Neural cell (in vitro differentiated cells): ENCODE data around the gene MAP4K4.

Experiments
- CTCF ChIP-seq: fragments of 450-650 bp; IDR thresholded peaks from 2 replicates; pipeline ENCODE4 v1.5.1; 2014; ENCODE audit warnings: antibody characterized with exemption, mild to moderate bottlenecking, moderate library complexity; ENCODE audit not compliant: poor library complexity, severe bottlenecking
- EZH2 ChIP-seq: fragments of 200-600, 300-800 bp; shearing (Covaris generic), sonication (generic); IDR thresholded peaks from 2 replicates; pipeline ENCODE4 v1.6.1; 2014; ENCODE audit warnings: antibody characterized with exemption, low read length, borderline replicate concordance, mild to moderate bottlenecking; ENCODE audit not compliant: insufficient read depth, poor library complexity, severe bottlenecking
- POLR2AphosphoS5 ChIP-seq: IDR thresholded peaks from 2 replicates; pipeline ENCODE4 v1.6.1; 2012
- TAF1 ChIP-seq: IDR thresholded peaks from 2 replicates; pipeline ENCODE4 v1.6.1; 2012; ENCODE audit warnings: low read depth
- TF ChIP-seq, protein P1 (sequence below): IDR thresholded peaks from 2 replicates; pipeline ENCODE4 v1.6.1; 2012; ENCODE audit warnings: borderline replicate concordance

DNA sequence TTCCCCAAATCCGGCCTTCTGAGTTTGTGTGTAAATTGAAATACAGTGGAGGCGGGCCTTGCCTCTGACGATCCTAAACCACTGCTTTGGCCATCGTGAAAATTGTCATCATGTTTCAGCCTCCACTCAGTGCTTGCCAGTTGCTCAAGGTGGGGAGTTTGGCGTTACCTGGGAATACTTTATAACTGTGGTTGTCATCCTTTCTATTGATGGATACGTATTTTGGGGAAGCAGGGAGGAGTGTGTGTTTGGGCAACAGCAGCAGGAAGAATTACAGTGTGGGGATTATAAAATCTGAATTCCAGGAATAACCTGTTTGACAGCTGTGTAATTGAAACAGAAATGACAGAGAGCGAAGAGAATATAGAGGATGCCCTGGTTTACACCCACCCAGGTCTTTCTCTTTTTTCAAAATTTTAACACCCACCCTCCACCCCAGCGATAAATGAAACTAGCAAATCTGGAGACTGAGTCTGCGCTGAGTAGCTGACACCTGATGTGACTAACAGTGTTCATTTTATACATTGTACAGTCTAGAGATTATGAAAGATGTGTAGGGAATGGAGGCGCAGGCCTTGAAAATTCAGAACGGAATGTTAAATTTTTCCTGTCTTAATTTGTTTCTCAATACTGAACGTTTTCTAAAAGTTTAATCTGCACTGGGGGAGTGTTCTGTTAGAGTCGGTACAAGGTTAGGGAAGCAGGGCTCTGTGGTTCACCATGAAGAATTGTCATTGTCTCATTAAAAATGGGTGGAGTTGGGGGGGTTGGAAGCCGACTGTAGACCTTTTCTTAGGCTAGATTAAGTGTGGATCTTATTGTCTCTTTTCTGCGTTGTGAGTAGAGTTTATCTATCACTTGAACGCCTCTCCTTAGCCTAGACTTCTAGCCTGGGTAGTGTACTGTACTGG lies 1.6 kb downstream of the MAP4K4 start:
- TF ChIP-seq CTCF (no peak), EZH2 (no peak), TAF1 (peak; percentile 12), POLR2AphosphoS5 (no peak)
- TF ChIP-seq, protein P1, sequence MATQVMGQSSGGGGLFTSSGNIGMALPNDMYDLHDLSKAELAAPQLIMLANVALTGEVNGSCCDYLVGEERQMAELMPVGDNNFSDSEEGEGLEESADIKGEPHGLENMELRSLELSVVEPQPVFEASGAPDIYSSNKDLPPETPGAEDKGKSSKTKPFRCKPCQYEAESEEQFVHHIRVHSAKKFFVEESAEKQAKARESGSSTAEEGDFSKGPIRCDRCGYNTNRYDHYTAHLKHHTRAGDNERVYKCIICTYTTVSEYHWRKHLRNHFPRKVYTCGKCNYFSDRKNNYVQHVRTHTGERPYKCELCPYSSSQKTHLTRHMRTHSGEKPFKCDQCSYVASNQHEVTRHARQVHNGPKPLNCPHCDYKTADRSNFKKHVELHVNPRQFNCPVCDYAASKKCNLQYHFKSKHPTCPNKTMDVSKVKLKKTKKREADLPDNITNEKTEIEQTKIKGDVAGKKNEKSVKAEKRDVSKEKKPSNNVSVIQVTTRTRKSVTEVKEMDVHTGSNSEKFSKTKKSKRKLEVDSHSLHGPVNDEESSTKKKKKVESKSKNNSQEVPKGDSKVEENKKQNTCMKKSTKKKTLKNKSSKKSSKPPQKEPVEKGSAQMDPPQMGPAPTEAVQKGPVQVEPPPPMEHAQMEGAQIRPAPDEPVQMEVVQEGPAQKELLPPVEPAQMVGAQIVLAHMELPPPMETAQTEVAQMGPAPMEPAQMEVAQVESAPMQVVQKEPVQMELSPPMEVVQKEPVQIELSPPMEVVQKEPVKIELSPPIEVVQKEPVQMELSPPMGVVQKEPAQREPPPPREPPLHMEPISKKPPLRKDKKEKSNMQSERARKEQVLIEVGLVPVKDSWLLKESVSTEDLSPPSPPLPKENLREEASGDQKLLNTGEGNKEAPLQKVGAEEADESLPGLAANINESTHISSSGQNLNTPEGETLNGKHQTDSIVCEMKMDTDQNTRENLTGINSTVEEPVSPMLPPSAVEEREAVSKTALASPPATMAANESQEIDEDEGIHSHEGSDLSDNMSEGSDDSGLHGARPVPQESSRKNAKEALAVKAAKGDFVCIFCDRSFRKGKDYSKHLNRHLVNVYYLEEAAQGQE = no peak
